Neural progenitor cell (in vitro differentiated cells): Measurements from ENCODE around the gene KAZN.

Source experiments
- EZH2 ChIP-seq: fragments of 200-600 bp; sonication (generic); IDR thresholded peaks from 2 replicates; pipeline ENCODE4 v1.6.1; 2017; ENCODE audit warnings: antibody characterized with exemption, mild to moderate bottlenecking, moderate library complexity
- EZH2phosphoT487 ChIP-seq: fragments of 200-600 bp; sonication (generic); IDR thresholded peaks from 2 replicates; pipeline ENCODE4 v1.6.1; 2017; ENCODE audit warnings: antibody characterized with exemption
- TF ChIP-seq, protein P1 (sequence below): fragments of 200-600 bp; sonication (generic); IDR thresholded peaks from 2 replicates; pipeline ENCODE4 v1.5.1; 2017; ENCODE audit warnings: antibody characterized with exemption, mild to moderate bottlenecking

DNA sequence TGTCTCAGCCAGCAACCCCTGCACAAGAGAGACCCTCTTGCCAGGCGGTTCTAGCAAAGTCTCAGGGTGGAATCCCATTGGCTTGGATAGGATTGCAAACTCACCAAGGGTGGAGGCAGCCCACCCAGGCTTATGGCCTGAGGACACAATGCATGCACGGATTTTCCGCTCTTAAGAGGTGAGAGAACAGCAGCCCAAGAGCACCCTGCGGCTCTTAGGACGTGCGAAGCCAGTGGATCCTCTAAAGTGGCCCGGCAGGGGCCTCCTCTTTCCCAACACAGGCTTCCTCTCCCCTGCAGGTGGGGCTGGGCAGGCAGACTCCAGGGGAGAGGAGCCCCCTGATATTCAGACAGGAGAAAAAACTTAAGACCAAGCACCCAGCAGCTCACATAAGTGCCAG lies 523.8 kb downstream of the KAZN start:
- TF ChIP-seq, protein P1, sequence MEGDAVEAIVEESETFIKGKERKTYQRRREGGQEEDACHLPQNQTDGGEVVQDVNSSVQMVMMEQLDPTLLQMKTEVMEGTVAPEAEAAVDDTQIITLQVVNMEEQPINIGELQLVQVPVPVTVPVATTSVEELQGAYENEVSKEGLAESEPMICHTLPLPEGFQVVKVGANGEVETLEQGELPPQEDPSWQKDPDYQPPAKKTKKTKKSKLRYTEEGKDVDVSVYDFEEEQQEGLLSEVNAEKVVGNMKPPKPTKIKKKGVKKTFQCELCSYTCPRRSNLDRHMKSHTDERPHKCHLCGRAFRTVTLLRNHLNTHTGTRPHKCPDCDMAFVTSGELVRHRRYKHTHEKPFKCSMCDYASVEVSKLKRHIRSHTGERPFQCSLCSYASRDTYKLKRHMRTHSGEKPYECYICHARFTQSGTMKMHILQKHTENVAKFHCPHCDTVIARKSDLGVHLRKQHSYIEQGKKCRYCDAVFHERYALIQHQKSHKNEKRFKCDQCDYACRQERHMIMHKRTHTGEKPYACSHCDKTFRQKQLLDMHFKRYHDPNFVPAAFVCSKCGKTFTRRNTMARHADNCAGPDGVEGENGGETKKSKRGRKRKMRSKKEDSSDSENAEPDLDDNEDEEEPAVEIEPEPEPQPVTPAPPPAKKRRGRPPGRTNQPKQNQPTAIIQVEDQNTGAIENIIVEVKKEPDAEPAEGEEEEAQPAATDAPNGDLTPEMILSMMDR = no peak
- TF ChIP-seq EZH2 (no peak), EZH2phosphoT487 (no peak)
